T-helper 1 cell treated with Interleukin-12 subunit alpha and Interleukin-12 subunit beta and Interleukin-4 antibody, amounts not matched to agents 30 μg/mL and 1 μg/mL, for 36 hours (primary cell): ENCODE results near the gene BTNL9.
"Not testable (repeated sequence)": the region's sequence is repeated elsewhere in the genome, so short reads cannot be mapped to it uniquely, and the experiment has no call there.

Source experiments
- H3K27ac Mint-ChIP-seq: one replicate; pipeline ENCODE4 v1.8.0; 2021; ENCODE audit warnings: mild to moderate bottlenecking, mixed read lengths
- H3K27me3 Mint-ChIP-seq: one replicate; pipeline ENCODE4 v1.8.0; 2021; ENCODE audit warnings: low read depth, mixed read lengths
- H3K36me3 Mint-ChIP-seq: one replicate; pipeline ENCODE4 v1.8.0; 2021; ENCODE audit warnings: low read depth, mixed read lengths
- H3K4me1 Mint-ChIP-seq: one replicate; pipeline ENCODE4 v1.8.0; 2021; ENCODE audit warnings: low read depth, mixed read lengths
- H3K4me3 Mint-ChIP-seq: one replicate; pipeline ENCODE4 v1.8.0; 2021; ENCODE audit warnings: mild to moderate bottlenecking, moderate library complexity, mixed read lengths
- H3K9me3 Mint-ChIP-seq: one replicate; pipeline ENCODE4 v1.8.0; 2021; ENCODE audit warnings: mixed read lengths

Gene BTNL9

DNA sequence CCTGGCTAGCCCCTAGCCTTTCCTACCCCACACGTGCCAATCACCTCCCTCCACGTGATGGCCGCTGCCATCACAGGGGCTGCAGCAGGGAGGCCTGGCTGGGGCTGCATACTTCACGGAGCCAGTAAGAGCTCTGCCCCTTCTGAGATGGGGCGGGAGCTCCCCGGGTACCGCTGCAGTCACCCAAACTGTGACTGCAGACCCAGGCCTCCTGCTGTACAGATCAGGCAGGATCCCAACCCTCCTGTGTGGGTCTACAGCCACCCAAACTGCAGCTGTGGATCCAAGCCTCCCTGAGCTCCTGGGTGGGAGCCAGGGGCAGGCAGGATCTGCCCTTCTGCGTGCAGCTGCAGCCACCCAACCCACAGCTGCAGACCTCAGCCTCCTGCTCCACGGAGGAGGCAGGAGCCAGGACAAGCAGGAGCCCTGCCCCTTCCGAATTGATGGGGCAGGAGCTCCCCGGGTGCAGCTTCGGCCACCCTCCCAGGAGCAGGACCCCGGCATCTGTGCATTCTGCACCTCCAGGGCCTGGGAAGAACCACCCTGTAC lies 3.2 kb upstream of the BTNL9 start:
- H3K27ac Mint-ChIP-seq: no peak overlapping the region
- no peaks in the 10 kb centered on the region for H3K9me3 Mint-ChIP-seq
- H3K4me1 Mint-ChIP-seq: no peaks in the 10 kb centered on the region
- no peaks in the 10 kb centered on the region for H3K27me3 Mint-ChIP-seq
- no peaks in the 10 kb centered on the region for H3K36me3 Mint-ChIP-seq
- H3K4me3 Mint-ChIP-seq: no peak overlapping the region

DNA sequence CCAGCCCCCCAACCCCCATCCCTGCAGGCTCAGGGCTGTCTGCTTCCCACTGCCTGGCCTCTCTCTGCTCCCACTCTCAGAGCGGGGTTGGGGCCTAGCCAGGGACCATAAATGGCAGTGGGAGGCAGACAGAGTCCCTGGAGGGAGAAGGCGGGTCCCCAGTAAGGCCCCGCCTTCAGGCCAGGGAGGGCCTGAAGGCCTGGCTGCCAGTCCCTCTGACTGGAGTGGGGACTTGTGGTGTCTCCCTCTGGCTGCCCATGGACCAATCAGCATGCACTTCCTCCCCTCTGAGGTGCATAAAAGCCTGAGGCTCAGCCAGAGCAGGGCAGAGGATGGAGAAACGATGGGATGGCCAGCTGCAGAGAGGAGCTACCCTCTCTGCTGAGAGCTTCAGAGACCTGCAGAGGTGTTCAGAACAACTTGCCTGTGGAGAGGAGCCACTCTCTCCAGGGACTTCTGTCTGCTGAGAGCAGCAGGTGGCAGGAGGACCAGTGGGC lies 2.7 kb upstream of the BTNL9 start:
- no peaks in the 10 kb centered on the region for H3K36me3 Mint-ChIP-seq

DNA sequence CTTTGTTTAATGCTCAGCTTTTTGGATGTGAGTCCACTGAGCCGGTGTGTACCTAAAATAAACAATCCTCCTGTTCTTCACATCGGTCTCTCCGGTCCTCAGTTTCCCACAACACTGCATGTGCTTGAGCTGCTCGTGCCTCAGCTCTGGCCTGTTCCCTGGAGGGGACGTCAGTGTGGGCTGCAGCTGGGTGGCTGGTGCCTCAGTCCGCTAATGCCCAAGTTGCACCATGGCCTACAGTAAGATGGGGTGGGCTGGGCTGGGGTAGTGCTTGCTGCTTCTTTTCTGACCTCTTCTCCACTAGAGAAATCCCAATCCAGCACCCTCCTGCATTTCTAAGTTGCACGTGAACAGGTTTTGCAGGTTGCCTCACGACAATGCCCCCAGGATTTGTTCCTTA lies 595 bp upstream of the BTNL9 start:
- Mint-ChIP-seq H3K9me3 (no peaks in the 10 kb centered on the region), H3K27me3 (peaks cover 3% of the 10 kb centered on the region), H3K27ac (no peak overlapping the region), H3K36me3 (no peaks in the 10 kb centered on the region), H3K4me3 (no peak overlapping the region), H3K4me1 (no peaks in the 10 kb centered on the region)

More for the DNA sequence above, 2.7 kb upstream of the BTNL9 start:
- Mint-ChIP-seq H3K27ac (no peak overlapping the region), H3K4me1 (no peaks in the 10 kb centered on the region), H3K27me3 (no peaks in the 10 kb centered on the region), H3K9me3 (no peaks in the 10 kb centered on the region), H3K4me3 (no peak overlapping the region)

DNA sequence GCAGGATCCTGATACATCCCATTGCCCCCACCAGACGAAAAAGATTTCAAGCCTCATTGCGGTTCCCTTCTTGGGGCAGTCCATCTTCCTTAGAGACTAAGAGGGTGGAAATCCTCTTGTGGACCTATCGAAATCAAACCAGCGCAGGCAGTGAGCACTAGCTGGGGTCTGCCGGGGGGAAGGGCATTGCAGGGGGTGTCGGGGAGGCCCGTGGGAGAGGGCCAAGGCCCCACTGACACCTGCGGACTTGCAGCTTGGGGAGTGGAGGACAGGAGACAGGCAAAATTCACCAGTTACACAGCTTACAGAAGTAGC lies 522 bp downstream of the BTNL9 start:
- Mint-ChIP-seq H3K9me3 (no peaks in the 10 kb centered on the region), H3K27ac (no peak overlapping the region), H3K27me3 (peaks cover 3% of the 10 kb centered on the region), H3K4me1 (no peaks in the 10 kb centered on the region), H3K36me3 (no peaks in the 10 kb centered on the region), H3K4me3 (no peak overlapping the region)

DNA sequence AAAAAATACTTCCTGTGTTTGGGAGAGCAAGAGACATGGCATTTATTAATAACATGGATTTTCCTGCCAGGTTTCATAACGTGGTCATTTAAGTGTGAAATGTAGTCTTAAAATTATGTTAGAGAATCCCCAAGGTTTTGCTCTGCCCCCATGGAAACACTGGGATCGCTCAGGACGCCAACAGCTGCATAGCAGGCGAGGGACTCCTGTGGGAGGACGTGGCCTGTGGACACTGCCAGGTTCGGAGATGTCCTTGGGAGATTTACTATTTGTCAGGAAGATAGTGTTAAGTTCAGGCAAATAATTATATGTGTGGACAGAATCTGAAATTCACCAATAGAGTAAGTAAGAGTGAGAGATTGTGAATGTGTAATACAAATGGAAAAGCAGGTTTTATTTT lies 977 bp downstream of the BTNL9 start:
- no peaks in the 10 kb centered on the region for H3K36me3 Mint-ChIP-seq
- no peaks in the 10 kb centered on the region for H3K4me1 Mint-ChIP-seq
- no peak overlapping the region for H3K4me3 Mint-ChIP-seq
- no peaks in the 10 kb centered on the region for H3K9me3 Mint-ChIP-seq
- no peak overlapping the region for H3K27ac Mint-ChIP-seq
- peaks cover 3% of the 10 kb centered on the region for H3K27me3 Mint-ChIP-seq

DNA sequence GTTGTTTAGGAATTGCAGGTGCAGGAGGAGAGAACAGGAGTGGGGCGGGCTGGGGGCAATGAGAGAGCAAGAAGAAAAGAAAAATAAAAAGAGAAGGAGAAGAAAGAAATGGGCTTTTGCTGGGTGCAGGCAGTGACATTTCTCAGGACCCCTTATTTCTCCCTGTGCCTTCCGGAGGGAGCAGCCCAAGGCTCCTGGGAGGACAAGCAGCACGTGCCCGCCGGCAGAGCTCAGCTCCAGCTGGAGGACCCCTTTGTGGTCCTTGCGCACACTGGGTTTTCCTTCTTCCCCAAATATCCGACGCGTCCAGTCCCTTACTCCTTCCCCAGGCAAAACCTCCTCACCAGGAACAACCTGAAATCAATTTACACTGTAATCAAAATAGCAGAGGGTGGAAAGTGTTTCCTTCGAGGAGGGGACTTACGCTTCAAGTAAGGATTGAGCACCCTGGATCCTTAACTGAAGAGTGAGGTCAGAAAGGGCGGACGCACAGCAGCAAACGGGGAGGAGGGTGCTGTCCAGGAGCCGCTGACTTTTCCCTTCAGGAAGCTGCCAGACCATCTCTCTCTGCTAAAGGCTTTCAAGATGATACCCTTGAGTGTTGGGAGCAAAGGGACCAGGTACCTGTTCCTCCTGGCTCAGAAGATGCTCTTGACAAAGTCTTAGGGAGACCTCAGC lies 2.1 kb downstream of the BTNL9 start:
- Mint-ChIP-seq H3K27me3 (peaks cover 3% of the 10 kb centered on the region), H3K4me1 (no peaks in the 10 kb centered on the region), H3K9me3 (no peaks in the 10 kb centered on the region), H3K36me3 (no peaks in the 10 kb centered on the region), H3K27ac (no peak overlapping the region), H3K4me3 (no peak overlapping the region)

DNA sequence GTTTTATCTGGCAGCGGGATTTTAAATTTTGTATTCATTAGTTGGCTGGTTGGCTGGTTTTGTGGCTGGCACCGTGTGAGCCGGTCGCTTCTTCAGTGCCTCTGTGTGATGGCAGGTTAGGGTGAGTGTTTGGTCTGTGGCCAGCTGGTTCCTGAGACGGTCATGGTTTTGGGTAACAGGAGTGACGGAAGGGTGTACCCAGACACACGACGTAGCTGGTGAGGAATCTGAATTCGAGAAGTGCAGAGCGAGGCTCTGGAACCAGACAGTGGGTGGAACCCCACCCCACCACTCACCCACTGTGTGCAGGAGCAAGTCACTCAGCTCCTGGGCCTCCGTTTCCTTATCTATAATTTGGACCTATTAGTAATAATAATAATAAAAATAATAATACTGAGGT lies 2.7 kb downstream of the BTNL9 start:
- Mint-ChIP-seq H3K4me1 (no peaks in the 10 kb centered on the region), H3K9me3 (no peaks in the 10 kb centered on the region), H3K36me3 (no peaks in the 10 kb centered on the region), H3K27ac (no peak overlapping the region), H3K4me3 (no peak overlapping the region), H3K27me3 (peaks cover 3% of the 10 kb centered on the region)

DNA sequence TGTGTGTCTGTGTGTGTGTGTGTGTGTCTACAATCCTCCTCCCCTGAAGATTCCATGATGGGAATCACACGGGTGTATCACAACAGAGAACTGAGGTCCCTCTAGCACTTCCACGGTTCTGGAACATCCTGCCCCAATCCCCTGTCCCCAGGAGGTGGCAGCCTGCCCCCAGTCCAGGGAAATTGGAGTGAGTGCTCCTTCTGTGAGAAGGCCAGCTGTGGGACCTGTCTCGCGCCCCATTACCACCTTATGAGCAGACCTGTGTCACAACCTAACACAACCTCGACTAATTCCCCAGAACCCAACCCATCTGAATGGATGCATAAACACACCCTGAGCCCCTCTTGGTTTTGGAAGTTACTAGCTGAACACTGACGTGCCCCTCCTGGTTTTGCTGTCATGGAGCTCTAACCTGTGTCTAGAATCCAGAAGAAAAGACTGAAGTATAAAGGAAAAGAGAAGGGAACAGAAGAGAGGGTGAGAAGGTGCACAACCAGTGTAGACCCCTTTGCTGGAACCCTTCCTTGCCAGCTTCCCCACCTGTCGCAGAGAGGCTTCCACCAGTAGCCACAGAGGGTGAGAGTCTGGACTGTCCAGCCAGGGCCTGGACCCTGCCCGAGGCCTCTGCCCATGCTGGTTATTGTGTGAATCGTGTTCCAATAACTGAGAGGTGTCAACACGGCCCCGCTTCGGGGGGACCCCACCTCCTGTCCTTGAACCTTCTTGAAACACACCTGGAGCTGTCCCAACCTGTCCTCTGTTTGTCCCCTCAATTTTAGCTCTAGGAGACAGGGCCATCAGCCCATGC lies 3.4 kb downstream of the BTNL9 start:
- H3K27me3 Mint-ChIP-seq: peaks cover 3% of the 10 kb centered on the region
- no peaks in the 10 kb centered on the region for H3K9me3 Mint-ChIP-seq
- no peaks in the 10 kb centered on the region for H3K4me1 Mint-ChIP-seq

DNA sequence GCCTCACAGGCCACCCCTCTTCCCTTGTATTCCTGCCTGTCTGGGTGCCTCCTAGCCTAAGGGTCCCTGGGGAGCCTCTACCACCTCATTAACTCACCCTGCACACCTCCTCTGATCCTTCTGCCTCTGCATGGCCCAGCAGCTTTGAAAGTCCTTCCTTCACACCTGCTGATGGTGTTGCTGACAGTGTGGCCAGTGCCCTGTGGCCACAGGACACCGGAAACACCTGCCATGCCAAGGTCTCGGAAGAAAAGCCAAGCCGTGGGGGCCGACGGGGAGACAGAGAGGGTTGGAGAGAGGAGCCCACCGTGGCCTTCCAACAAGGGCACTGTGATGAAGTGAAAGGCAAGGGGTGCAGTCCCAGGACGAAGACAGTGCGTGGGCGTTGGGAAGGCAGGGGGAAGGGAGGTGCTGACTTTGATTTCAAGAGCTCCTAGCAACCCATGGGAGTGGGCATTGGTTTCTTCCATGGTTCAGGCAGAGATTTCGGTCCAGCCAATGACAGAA lies 4.1 kb downstream of the BTNL9 start:
- Mint-ChIP-seq H3K9me3 (no peaks in the 10 kb centered on the region), H3K4me3 (no peak overlapping the region), H3K4me1 (no peaks in the 10 kb centered on the region), H3K27ac (no peak overlapping the region), H3K36me3 (no peaks in the 10 kb centered on the region), H3K27me3 (peaks cover 4% of the 10 kb centered on the region)

More for the DNA sequence above, 3.4 kb downstream of the BTNL9 start:
- Mint-ChIP-seq H3K27ac (no peak overlapping the region), H3K4me3 (no peak overlapping the region), H3K36me3 (no peaks in the 10 kb centered on the region)

DNA sequence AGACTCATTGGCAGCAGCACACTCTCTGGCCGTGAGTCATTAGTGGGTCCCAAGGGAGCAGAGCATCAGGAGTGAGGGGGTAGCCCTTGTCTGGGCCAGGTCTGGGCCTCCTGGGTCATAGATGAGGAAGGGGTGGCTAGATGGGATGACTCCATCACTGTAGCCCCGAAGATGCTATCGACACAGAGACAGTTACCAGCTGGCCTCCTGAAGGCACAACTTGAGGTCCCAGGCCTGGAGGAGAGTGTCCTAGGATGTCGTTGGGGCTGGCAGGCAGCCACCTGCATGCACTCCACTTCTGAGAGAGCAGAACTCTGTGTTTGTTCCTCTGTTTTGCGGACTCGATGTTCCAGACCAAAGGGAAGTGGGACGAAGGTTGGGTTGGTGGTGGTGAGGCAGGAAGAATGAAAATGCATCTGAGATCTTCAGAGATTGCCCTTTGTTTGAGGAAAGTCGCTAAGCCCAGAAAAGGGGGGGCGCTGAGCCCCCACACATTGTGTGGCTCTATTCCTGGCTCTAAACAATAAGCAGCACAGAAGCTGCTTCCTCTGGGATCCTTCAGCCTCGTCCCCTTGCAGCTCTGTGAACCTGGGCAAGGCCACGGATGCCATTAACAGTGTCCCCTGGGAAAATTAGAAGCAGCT lies 4.7 kb downstream of the BTNL9 start:
- Mint-ChIP-seq H3K4me1 (no peaks in the 10 kb centered on the region), H3K27ac (no peak overlapping the region), H3K36me3 (no peaks in the 10 kb centered on the region), H3K27me3 (peaks cover 11% of the 10 kb centered on the region), H3K4me3 (no peak overlapping the region), H3K9me3 (no peaks in the 10 kb centered on the region)

DNA sequence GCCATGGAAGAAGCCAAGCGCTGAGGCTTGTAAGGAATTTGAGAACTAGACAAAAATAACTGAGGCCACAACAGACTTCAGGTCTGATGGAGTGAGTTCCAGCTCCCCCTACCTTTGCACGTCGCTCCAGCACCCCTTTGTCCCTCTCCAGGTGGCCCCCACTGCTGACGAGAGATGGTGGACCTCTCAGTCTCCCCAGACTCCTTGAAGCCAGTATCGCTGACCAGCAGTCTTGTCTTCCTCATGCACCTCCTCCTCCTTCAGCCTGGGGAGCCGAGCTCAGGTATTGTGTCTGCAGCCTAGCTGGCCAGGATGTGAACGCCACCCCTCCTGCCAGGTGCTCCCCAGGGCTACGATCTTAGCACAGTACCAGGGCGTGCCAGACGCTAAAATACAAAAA lies 5.2 kb downstream of the BTNL9 start:
- Mint-ChIP-seq H3K4me1 (no peaks in the 10 kb centered on the region), H3K4me3 (no peak overlapping the region), H3K27me3 (peaks cover 14% of the 10 kb centered on the region), H3K36me3 (no peaks in the 10 kb centered on the region), H3K9me3 (no peaks in the 10 kb centered on the region), H3K27ac (no peak overlapping the region)

DNA sequence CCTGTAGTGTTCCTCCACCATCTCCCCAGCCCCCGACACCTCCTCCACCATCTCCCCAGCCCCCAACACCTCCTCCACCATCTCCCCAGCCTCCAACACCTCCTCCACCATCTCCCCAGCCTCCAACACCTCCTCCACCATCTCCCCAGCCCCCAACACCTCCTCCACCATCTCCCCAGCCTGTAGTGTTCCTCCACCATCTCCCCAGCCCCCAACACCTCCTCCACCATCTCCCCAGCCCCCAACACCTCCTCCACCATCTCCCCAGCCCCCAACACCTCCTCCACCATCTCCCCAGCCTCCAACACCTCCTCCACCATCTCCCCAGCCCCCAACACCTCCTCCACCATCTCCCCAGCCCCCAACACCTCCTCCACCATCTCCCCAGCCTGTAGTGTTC lies 5.8 kb downstream of the BTNL9 start:
- not testable (repeated sequence) for H3K4me1 Mint-ChIP-seq, H3K4me3 Mint-ChIP-seq, H3K36me3 Mint-ChIP-seq, H3K9me3 Mint-ChIP-seq, H3K27ac Mint-ChIP-seq
- peaks cover 20% of the 10 kb centered on the region for H3K27me3 Mint-ChIP-seq

DNA sequence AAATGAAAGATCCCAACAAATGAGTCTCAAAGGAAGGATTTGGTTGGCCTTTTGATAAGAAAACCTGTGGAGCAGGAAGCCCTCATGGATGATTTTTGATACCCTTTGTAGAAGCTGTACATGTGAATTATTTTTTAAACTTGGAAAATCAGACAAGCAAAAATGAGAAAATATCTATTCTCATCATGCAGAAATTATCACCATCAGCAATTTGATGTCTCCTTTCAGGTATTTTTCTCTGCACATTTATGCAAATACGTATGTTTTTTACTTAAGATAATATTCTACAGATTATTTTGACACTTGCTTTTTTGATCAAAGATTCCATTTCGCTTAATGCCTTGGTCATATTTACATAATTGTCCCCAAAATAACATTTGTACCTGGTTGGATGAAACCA lies 7.2 kb downstream of the BTNL9 start:
- H3K4me3 Mint-ChIP-seq: no peak overlapping the region
- H3K27ac Mint-ChIP-seq: no peak overlapping the region
- H3K27me3 Mint-ChIP-seq: peaks cover 33% of the 10 kb centered on the region
- peaks cover 3% of the 10 kb centered on the region for H3K4me1 Mint-ChIP-seq
- H3K9me3 Mint-ChIP-seq: no peaks in the 10 kb centered on the region
- no peaks in the 10 kb centered on the region for H3K36me3 Mint-ChIP-seq

DNA sequence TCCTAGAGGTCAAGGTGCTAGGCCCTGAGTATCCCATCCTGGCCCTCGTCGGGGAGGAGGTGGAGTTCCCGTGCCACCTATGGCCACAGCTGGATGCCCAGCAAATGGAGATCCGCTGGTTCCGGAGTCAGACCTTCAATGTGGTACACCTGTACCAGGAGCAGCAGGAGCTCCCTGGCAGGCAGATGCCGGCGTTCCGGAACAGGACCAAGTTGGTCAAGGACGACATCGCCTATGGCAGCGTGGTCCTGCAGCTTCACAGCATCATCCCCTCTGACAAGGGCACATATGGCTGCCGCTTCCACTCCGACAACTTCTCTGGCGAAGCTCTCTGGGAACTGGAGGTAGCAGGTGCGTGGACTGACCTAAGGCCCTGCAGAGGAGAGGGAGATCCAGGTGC lies 7.9 kb downstream of the BTNL9 start:
- H3K9me3 Mint-ChIP-seq: no peaks in the 10 kb centered on the region
- no peak overlapping the region for H3K27ac Mint-ChIP-seq
- no peak overlapping the region for H3K4me3 Mint-ChIP-seq
- H3K36me3 Mint-ChIP-seq: no peaks in the 10 kb centered on the region
- peaks cover 33% of the 10 kb centered on the region for H3K27me3 Mint-ChIP-seq
- H3K4me1 Mint-ChIP-seq: peaks cover 3% of the 10 kb centered on the region
